Uterus (tissue), 2 donors: Measurements from ENCODE around the gene SGCE.

Experiments used
- CTCF ChIP-seq, 4 experiments: fragments of 200-600 bp in 2 of 4; fragments of 450-650 bp in 2 of 4; sonication (generic) in 2 of 4; IDR thresholded peaks; one replicate each; pipeline ENCODE4 v1.5.1; 2016 to 2019; ENCODE audit warnings: antibody characterized with exemption in 4 of 4, mild to moderate bottlenecking in 2 of 4, moderate library complexity in 1 of 4
- POLR2A ChIP-seq, 2 donors: fragments of 450-650 bp; IDR thresholded peaks; one replicate each; pipeline ENCODE4 v1.6.1; 2016; ENCODE audit warnings: antibody characterized with exemption in 2 of 2, mild to moderate bottlenecking in 1 of 2, moderate library complexity in 1 of 2

- TF ChIP-seq CTCF (IDR thresholded peaks at IDR 0.05), result peak; percentile 15 to 75 (median 48)
- no peak for TF ChIP-seq POLR2A (IDR thresholded peaks at IDR 0.05)
Measured at GRCh38 chr7:94655848-94656657, at the start of gene SGCE.
